Measurements from ENCODE around the gene CCL25. TPM values are rescaled to one million over a fixed set of nuclear protein-coding genes. Genes with fewer than 3 reads are reported as not detected.

The CCL25 gene
- total and polyA plus RNA-seq, 2 of the 4 experiments (the other 2 are of a cell fraction), result not detected

- POLR2A ChIA-PET (ENCODE audit: unreplicated experiment), result no interaction called here
- H2AK5ac ChIP-seq (ENCODE audit: low read depth, low read length), result no peak overlapping the region
- DNase-seq (no peak), ATAC-seq (ENCODE audit: low read depth) (no peak)
- no peak overlapping the region for H3K56ac ChIP-seq (ENCODE audit: extremely low read depth, insufficient read depth, low read length)
- H4K91ac ChIP-seq (ENCODE audit: insufficient read depth, low read depth, low read length), result no peak overlapping the region
- no peaks in the 10 kb centered on the region for H3K79me1 ChIP-seq (ENCODE audit: low read depth in 1 of 2, low read length in 2 of 2)
- no peaks in the 10 kb centered on the region for H3K4me1 ChIP-seq (ENCODE audit: control insufficient read depth, insufficient read depth, low read length)
- H3K4me3 ChIP-seq (ENCODE audit: insufficient read depth, low read depth, low read length), result no peak overlapping the region
- no peak overlapping the region for H2BK120ac ChIP-seq (ENCODE audit: low read depth, low read length)
- no peak overlapping the region for H3K9ac ChIP-seq (ENCODE audit: low read depth, low read length)
- H2BK5ac ChIP-seq (ENCODE audit: low read depth, low read length, poor library complexity, severe bottlenecking), result no peak overlapping the region
- H3K27ac ChIP-seq (ENCODE audit: insufficient read depth, low read length), result no peak overlapping the region
- no peak overlapping the region for H4K8ac ChIP-seq (ENCODE audit: low read depth in 2 of 2, low read length in 2 of 2)
- intact Hi-C loops (cut with micrococcal nuclease), result no loop called here
- no peak overlapping the region for H2AK9ac ChIP-seq (replicated peaks; ENCODE audit: low read depth, low read length, poor library complexity)
- CTCF ChIA-PET, result no interaction called here
- no peak overlapping the region for H4K5ac ChIP-seq (ENCODE audit: low read depth, low read length)
- peaks cover 3% of the 10 kb centered on the region; the same call in 1 of the 2 replicates for H3K9me3 ChIP-seq (ENCODE audit: control insufficient read depth, insufficient read depth, low read length)
- H3K18ac ChIP-seq (ENCODE audit: low read depth, low read length), result no peak overlapping the region
- dilution Hi-C loops (cut with HindIII; ENCODE audit: low sequenced_read_pairs, unreplicated experiment), result no loop called here
- no peak overlapping the region for H3K23ac ChIP-seq (ENCODE audit: low read depth, low read length)
- no peaks in the 10 kb centered on the region for H3K27me3 ChIP-seq (ENCODE audit: control insufficient read depth, insufficient read depth, low read length)
- H2BK15ac ChIP-seq (ENCODE audit: low read depth, low read length), result no peak overlapping the region
- no peak overlapping the region for H3K4ac ChIP-seq (ENCODE audit: low read depth, low read length)
- no peak overlapping the region for H2BK20ac ChIP-seq (ENCODE audit: low read depth, low read length)
- BruUV-seq (replicated peaks), result no TSS peak
- 89% methylated on average over 10 of the region's 13 CpGs; no CpG with 5 or more reads in 1 of the 2 experiments for WGBS, 2 experiments (ENCODE audit: extremely low coverage in 2 of 2, insufficient read length in 1 of 2)
- in situ Hi-C loops (cut with MboI; ENCODE audit: low sequenced_read_pairs), result no loop called here
- H3K9me1 ChIP-seq (ENCODE audit: insufficient read depth, low read length), result no peaks in the 10 kb centered on the region
- no peak overlapping the region for H2AFZ ChIP-seq (replicated peaks; ENCODE audit: low read length, poor library complexity)
- no peaks in the 10 kb centered on the region for H3K36me3 ChIP-seq (ENCODE audit: control insufficient read depth, insufficient read depth, low read length)
- TF ChIP-seq FOS (IDR thresholded peaks at IDR 0.05; ENCODE audit: low read depth, low read length) (no peak), POLR2A (IDR thresholded peaks at IDR 0.05; ENCODE audit: low read depth, low read length) (no peak), USF2 (IDR thresholded peaks at IDR 0.05; ENCODE audit: low read depth, low read length) (no peak), MAFK (IDR thresholded peaks at IDR 0.05; ENCODE audit: low read depth, low read length) (no peak), CHD1 (IDR thresholded peaks at IDR 0.05; ENCODE audit: low read depth, low read length) (no peak), RCOR1 (IDR thresholded peaks at IDR 0.05; ENCODE audit: insufficient replicate concordance, low read length) (no peak), ELK1 (IDR thresholded peaks at IDR 0.05; ENCODE audit: borderline replicate concordance, low read depth, low read length) (no peak), BHLHE40 (IDR thresholded peaks at IDR 0.05; ENCODE audit: low read depth, low read length) (no peak), MXI1 (IDR thresholded peaks at IDR 0.05; ENCODE audit: borderline replicate concordance, low read depth, low read length) (no peak), RAD21 (IDR thresholded peaks at IDR 0.05; ENCODE audit: low read length) (no peak), CEBPB (IDR thresholded peaks at IDR 0.05; ENCODE audit: low read depth, low read length) (no peak)
- no peaks in the 10 kb centered on the region for H4K20me1 ChIP-seq (ENCODE audit: insufficient read depth, low read length)
- no peak overlapping the region for H3K14ac ChIP-seq (replicated peaks; ENCODE audit: low read depth, low read length)
- H3K4me2 ChIP-seq (ENCODE audit: low read depth, low read length), result no peak overlapping the region
These were observed 34.3 kb downstream of the CCL25 start for GRCh38 chr19:8086849-8087248.
